SK-N-MC (cell line): ENCODE results near the gene CBLN1.

Source experiments
- EZH2 ChIP-seq: fragments of 200-600 bp; sonication (generic); IDR thresholded peaks from one replicate; pipeline ENCODE4 v1.6.1; 2017; ENCODE audit warnings: antibody characterized with exemption
- FOXP2 ChIP-seq: optimal IDR thresholded peaks from 2 replicates; pipeline ENCODE3; 2011; ENCODE audit warnings: mild to moderate bottlenecking, moderate library complexity; ENCODE audit not compliant: insufficient read depth; ENCODE audit errors: extremely low read length, control extremely low read depth

GRCh38 chr16:49260956-49261530 lies 20.6 kb downstream of the CBLN1 start:
- TF ChIP-seq EZH2: no peak
- TF ChIP-seq FOXP2: no peak
